Psoas muscle (tissue), 8 donors: ENCODE results near the gene AP3B1. TPM values are rescaled to one million over a fixed set of nuclear protein-coding genes. Genes with fewer than 3 reads are reported as not detected.

Experiments used
- ATAC-seq, 4 donors: fragments of 200-7000 bp; cut with Tn5 transposase; one replicate each; pipeline ENCODE4 v1.9.1; 2020; ENCODE audit warnings: moderate library complexity in 3 of 4, mild to moderate bottlenecking in 2 of 4
- DNase-seq, 2 donors: peaks; one replicate each; pipeline ENCODE4 v3.0.0-alpha.2; 2020
- H3K27ac ChIP-seq: fragments of 200-600 bp; one replicate; pipeline ENCODE4 v1.8.0; 2022
- H3K27me3 ChIP-seq, 3 donors: fragments of 200-600 bp in 1 of 3; one replicate each; pipeline versions ENCODE4 v1.6.1 to v1.8.0; 2013 to 2022; ENCODE audit warnings: low read length in 2 of 3, mild to moderate bottlenecking in 2 of 3, moderate library complexity in 1 of 3; ENCODE audit not compliant: insufficient read depth in 3 of 3
- H3K36me3 ChIP-seq, 2 donors: fragments of 200-600 bp in 1 of 2; one replicate each; pipeline versions ENCODE4 v1.6.1 to v1.8.0; 2013 to 2022; ENCODE audit warnings: low read depth in 1 of 2, mild to moderate bottlenecking in 1 of 2, moderate library complexity in 1 of 2; ENCODE audit not compliant: insufficient read depth in 1 of 2
- H3K4me1 ChIP-seq: fragments of 200-600 bp; one replicate; pipeline ENCODE4 v1.8.0; 2022
- H3K4me3 ChIP-seq: fragments of 200-600 bp; one replicate; pipeline ENCODE4 v1.8.0; 2022; ENCODE audit warnings: mild to moderate bottlenecking
- H3K9me3 ChIP-seq: fragments of 200-600 bp; one replicate; pipeline ENCODE4 v1.8.0; 2022
- WGBS, 3 donors: extraction: QIAGEN DNeasy Blood & Tissue Kit; methylation state at CpG; one replicate each; pipeline versions ENCODE4 v1.1.6 to v1.1.7; 2013; 5-methylcytosine and 5-hydroxymethylcytosine counted together
- intact Hi-C, 2 donors: fragments of 100-400 bp; cut with DNase I; formaldehyde crosslinking; loops; one replicate each; pipeline versions ENCODE4 v1.11.0 to v1.14.2; 2022
- polyA plus RNA-seq, 3 donors: library from polyadenylated mRNA; stranded (reverse); fragments of 200-250 nt; gene quantifications; one replicate each; pipeline ENCODE4 v1.2.3, GENCODE V29; 2013
- total RNA-seq, 4 donors: library from RNA; stranded (reverse); fragmentation: NEBNext Ultra II Directional in 2 of 4; extraction: Animal tissue kit (Norgen Biotek cat#: 25700) in 2 of 4; gene quantifications; one replicate each; pipeline versions ENCODE4 v1.2.1 to v1.2.4, GENCODE V29; 2021 to 2023
- TF ChIP-seq, protein P1 (sequence below): fragments of 200-600 bp; IDR thresholded peaks from one replicate; pipeline ENCODE4 v1.8.0; 2022; ENCODE audit warnings: antibody characterized with exemption
- donor health status: healthy with polysubstance abuse.
- donor health status: DM: no; HTN: no; CAD: no; lungs with moderate emphysema.
- donor health status: Bipolar disorder and iron deficiency.
- donor health status: healthy.
- donor health status: DM: yes; HTN: yes; CAD: no.
- donor health status: DM: no; HTN: no; CAD: no.
- donor health status: DM: no; HTN: no; CAD: no.
- donor health status: DM: yes; HTN: yes; CAD: no.

Gene AP3B1
- total and polyA plus RNA-seq, 7 donors: 12.4 to 24.4 (median 15.2) TPM

- DNase-seq (no peak), ATAC-seq (no peak)
- Histone ChIP-seq H3K4me1 (peaks cover 3% of the 10 kb centered on the region), H3K27me3 (no peaks in the 10 kb centered on the region), H3K9me3 (no peaks in the 10 kb centered on the region), H3K27ac (no peak overlapping the region), H3K4me3 (no peak overlapping the region), H3K36me3 (no peaks in the 10 kb centered on the region)
- intact Hi-C loops: no loop called here
- TF ChIP-seq, protein P1, sequence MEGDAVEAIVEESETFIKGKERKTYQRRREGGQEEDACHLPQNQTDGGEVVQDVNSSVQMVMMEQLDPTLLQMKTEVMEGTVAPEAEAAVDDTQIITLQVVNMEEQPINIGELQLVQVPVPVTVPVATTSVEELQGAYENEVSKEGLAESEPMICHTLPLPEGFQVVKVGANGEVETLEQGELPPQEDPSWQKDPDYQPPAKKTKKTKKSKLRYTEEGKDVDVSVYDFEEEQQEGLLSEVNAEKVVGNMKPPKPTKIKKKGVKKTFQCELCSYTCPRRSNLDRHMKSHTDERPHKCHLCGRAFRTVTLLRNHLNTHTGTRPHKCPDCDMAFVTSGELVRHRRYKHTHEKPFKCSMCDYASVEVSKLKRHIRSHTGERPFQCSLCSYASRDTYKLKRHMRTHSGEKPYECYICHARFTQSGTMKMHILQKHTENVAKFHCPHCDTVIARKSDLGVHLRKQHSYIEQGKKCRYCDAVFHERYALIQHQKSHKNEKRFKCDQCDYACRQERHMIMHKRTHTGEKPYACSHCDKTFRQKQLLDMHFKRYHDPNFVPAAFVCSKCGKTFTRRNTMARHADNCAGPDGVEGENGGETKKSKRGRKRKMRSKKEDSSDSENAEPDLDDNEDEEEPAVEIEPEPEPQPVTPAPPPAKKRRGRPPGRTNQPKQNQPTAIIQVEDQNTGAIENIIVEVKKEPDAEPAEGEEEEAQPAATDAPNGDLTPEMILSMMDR: no peak
- WGBS, 3 donors: 87 to 97% (median 90%) methylated on average over 3 of the region's 3 CpGs
These were observed 304.5 kb downstream of the AP3B1 start for GRCh38 chr5:77990020-77990419.

- WGBS, 3 donors: 91 to 92% (median 92%) methylated on average over 19 of the region's 19 CpGs
- no peaks in the 10 kb centered on the region for H3K27me3 ChIP-seq
- H3K36me3 ChIP-seq: no peaks in the 10 kb centered on the region
- H3K27ac ChIP-seq: no peak overlapping the region
- H3K9me3 ChIP-seq: no peaks in the 10 kb centered on the region
- intact Hi-C loops: no loop called here
- TF ChIP-seq, protein P1: no peak
- peaks cover 3% of the 10 kb centered on the region for H3K4me1 ChIP-seq
- DNase-seq (no peak), ATAC-seq (no peak)
- no peak overlapping the region for H3K4me3 ChIP-seq
These were observed 306.5 kb downstream of the AP3B1 start for GRCh38 chr5:77987988-77988387.

- TF ChIP-seq, protein P1: no peak
- H3K36me3 ChIP-seq: no peaks in the 10 kb centered on the region
- no peaks in the 10 kb centered on the region for H3K27me3 ChIP-seq
- ATAC-seq (no peak), DNase-seq (no peak)
- intact Hi-C loops: no loop called here
- no peak overlapping the region for H3K4me3 ChIP-seq
- H3K27ac ChIP-seq: no peak overlapping the region
- H3K4me1 ChIP-seq: peaks cover 3% of the 10 kb centered on the region
- WGBS, 3 donors: 47 to 71% (median 59%) methylated on average over 5 of the region's 5 CpGs
- no peaks in the 10 kb centered on the region for H3K9me3 ChIP-seq
These were observed 307.2 kb downstream of the AP3B1 start for GRCh38 chr5:77987331-77987730.

- no peak for DNase-seq
- Histone ChIP-seq H3K9me3 (no peaks in the 10 kb centered on the region), H3K27ac (no peak overlapping the region), H3K36me3 (no peaks in the 10 kb centered on the region), H3K27me3 (peaks cover 0 to 1% (median 0%) of the 10 kb centered on the region in 3 donors), H3K4me1 (peaks cover 3% of the 10 kb centered on the region), H3K4me3 (no peak overlapping the region)
- 85 to 90% (median 89%) methylated on average over 6 of the region's 6 CpGs for WGBS, 3 donors
- TF ChIP-seq, protein P1: no peak
- ATAC-seq: no peak
- intact Hi-C loops: no loop called here
These were observed 308.2 kb downstream of the AP3B1 start for GRCh38 chr5:77986261-77986660.

DNA sequence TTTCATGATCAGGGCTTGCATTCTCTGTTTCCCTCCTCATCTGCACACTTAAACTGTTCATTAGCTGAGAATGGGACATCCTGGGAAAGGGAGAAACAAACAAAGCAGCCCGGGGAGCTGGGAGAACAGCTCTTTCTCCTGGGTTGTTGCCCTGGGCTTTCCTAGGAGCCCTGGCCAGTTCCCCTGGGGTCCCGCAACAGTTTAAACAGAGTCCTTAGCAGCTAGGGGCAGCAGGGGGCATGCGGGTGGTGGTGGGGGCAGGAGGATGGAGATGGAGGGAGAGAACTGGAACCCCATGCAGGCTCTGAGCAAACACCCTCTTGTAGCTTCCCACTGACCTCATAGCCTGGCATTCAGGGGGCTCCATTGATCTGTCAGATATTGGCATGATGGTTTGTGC lies 309.3 kb downstream of the AP3B1 start:
- no peaks in the 10 kb centered on the region for H3K9me3 ChIP-seq
- TF ChIP-seq, protein P1: no peak
- H3K4me3 ChIP-seq: no peak overlapping the region
- DNase-seq (no peak), ATAC-seq (no peak)
- 68 to 88% (median 69%) methylated on average over 3 of the region's 3 CpGs for WGBS, 3 donors
- no peak overlapping the region for H3K27ac ChIP-seq
- intact Hi-C loops: no loop called here
- no peaks in the 10 kb centered on the region for H3K36me3 ChIP-seq
- peaks cover 3% of the 10 kb centered on the region for H3K4me1 ChIP-seq
- peaks cover 0 to 1% (median 0%) of the 10 kb centered on the region in 3 donors for H3K27me3 ChIP-seq
